SK-N-SH (cell line): ENCODE results near the gene CAMK2D.

Source experiments
- CTCF ChIP-seq: fragments of 200-600 bp; sonication (generic); IDR thresholded peaks from 2 replicates; pipeline ENCODE4 v1.6.1; 2017; ENCODE audit warnings: antibody characterized with exemption, mild to moderate bottlenecking, moderate library complexity
- EZH2phosphoT487 ChIP-seq: fragments of 200-600 bp; sonication (generic); IDR thresholded peaks from 2 replicates; pipeline ENCODE4 v1.6.1; 2017; ENCODE audit warnings: low read depth, mixed run types, mild to moderate bottlenecking, antibody characterized with exemption, moderate library complexity, borderline replicate concordance
- GABPA ChIP-seq: IDR thresholded peaks from 2 replicates; pipeline ENCODE4 v1.4.0; 2012; ENCODE audit warnings: low read depth, mild to moderate bottlenecking
- POLR2AphosphoS5 ChIP-seq: IDR thresholded peaks from 2 replicates; pipeline ENCODE4 v1.6.1; 2012; ENCODE audit warnings: low read depth, low read length
- RCOR1 ChIP-seq: fragments of 150-350 bp; IDR thresholded peaks from 2 replicates; pipeline ENCODE4 v1.6.1; 2017; ENCODE audit warnings: antibody characterized with exemption, low read length
- SIN3A ChIP-seq: IDR thresholded peaks from 2 replicates; pipeline ENCODE4 v1.6.1; 2012; ENCODE audit warnings: low read depth, mild to moderate bottlenecking, low read length, moderate library complexity, borderline replicate concordance
- USF2 ChIP-seq: fragments of 150-350 bp; IDR thresholded peaks from 2 replicates; pipeline ENCODE4 v1.6.1; 2017; ENCODE audit warnings: antibody characterized with exemption, low read length, low read depth, borderline replicate concordance
- YY1 ChIP-seq: IDR thresholded peaks from 2 replicates; pipeline ENCODE4 v1.4.0; 2012; ENCODE audit warnings: low read depth, mild to moderate bottlenecking
- ZBTB33 ChIP-seq: IDR thresholded peaks from 2 replicates; pipeline ENCODE4 v1.4.0; 2012; ENCODE audit warnings: low read depth, borderline replicate concordance
- TF ChIP-seq, protein P1 (sequence below): IDR thresholded peaks from 2 replicates; pipeline ENCODE4 v1.4.0; 2012; ENCODE audit warnings: low read depth

DNA sequence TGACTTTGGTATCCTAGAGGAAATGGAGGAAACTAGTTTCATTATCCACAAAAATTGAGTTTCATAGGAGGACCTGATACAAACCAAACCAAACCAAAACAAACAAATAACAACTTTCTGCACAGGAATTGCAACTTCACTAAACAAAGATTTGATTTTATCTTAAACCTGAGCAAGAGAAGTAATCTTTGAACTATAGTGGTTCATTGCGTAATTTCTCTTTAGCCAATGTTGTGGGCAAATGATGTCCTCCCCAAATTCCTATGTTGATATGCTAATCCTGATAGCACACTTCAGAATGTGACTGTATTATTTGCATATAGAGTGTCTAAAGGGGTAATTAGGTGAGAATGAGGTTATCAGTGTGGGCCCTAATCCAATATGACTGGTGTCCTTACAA, 102.4 kb downstream of the CAMK2D start:
- no peak for TF ChIP-seq CTCF
- no peak for TF ChIP-seq POLR2AphosphoS5
- TF ChIP-seq SIN3A, result no peak
- TF ChIP-seq, protein P1, sequence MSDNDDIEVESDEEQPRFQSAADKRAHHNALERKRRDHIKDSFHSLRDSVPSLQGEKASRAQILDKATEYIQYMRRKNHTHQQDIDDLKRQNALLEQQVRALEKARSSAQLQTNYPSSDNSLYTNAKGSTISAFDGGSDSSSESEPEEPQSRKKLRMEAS, result no peak
- TF ChIP-seq RCOR1, result no peak
- no peak for TF ChIP-seq EZH2phosphoT487
- TF ChIP-seq GABPA, result no peak
- TF ChIP-seq ZBTB33, result no peak
- no peak for TF ChIP-seq YY1
- no peak for TF ChIP-seq USF2
